ENCODE data around the gene PANX1.

PANX1 gene

GRCh38 chr11:94224078-94224477 is 95.4 kb downstream of the PANX1 start:
- no peak overlapping the region for H3K4me3 ChIP-seq (ENCODE audit: low read length, poor library complexity, severe bottlenecking)
- no peaks in the 10 kb centered on the region for H3K79me2 ChIP-seq (ENCODE audit: insufficient read depth, low read length)
- H3K27me3 ChIP-seq (ENCODE audit: insufficient read depth, low read length, poor library complexity, severe bottlenecking), result no peaks in the 10 kb centered on the region
- no peaks in the 10 kb centered on the region for H3K4me1 ChIP-seq (ENCODE audit: insufficient read depth, low read length, poor library complexity, severe bottlenecking)
- H3K4me2 ChIP-seq (ENCODE audit: low read depth, low read length, poor library complexity, severe bottlenecking), result no peak overlapping the region
- H3F3A ChIP-seq (ENCODE audit: low read depth), result no peaks in the 10 kb centered on the region
- no peaks in the 10 kb centered on the region for H3K9me2 ChIP-seq (replicated peaks; ENCODE audit: low read depth, low read length)
- no peak overlapping the region for H3K9ac ChIP-seq (ENCODE audit: low read depth, low read length, poor library complexity, severe bottlenecking)
- H2AFZ ChIP-seq (ENCODE audit: low read length), result no peak overlapping the region
- H3K9me3 ChIP-seq (ENCODE audit: insufficient read depth, low read depth, low read length), result 0 out of 2 replicates have a peak, but pooled peaks cover 2% of the 10 kb centered on the region
- no peaks in the 10 kb centered on the region for H3K36me3 ChIP-seq (ENCODE audit: insufficient read depth, low read length)
- TF ChIP-seq EZH2phosphoT487 (IDR thresholded peaks at IDR 0.05; ENCODE audit: borderline replicate concordance) (no peak), CTCF (conservative IDR thresholded peaks at IDR 0.05; ENCODE audit: low read length) (no peak)
- H4K20me1 ChIP-seq (ENCODE audit: insufficient read depth, low read length, poor library complexity, severe bottlenecking), result no peaks in the 10 kb centered on the region
